Stimulated activated CD8-positive, alpha-beta memory T cell treated with anti-CD3 and anti-CD28 coated beads, Interleukin-2, amount 100 ng/mL, for 48 hours (primary cell): ENCODE data around the gene ELP1.
"Not testable (repeated sequence)": the region's sequence is repeated elsewhere in the genome, so short reads cannot be mapped to it uniquely, and the experiment has no call there.

Experiments
- DNase-seq, 2 donors: peaks; one replicate each; pipeline ENCODE4 v3.0.0-alpha.2; 2020; ENCODE audit warnings: low read depth in 2 of 2

Gene ELP1

GRCh38 chr9:108933718-108934322 is at the start of gene ELP1:
Gene ELP1 (minus strand): TSS chr9:108934124. CDS start chr9:108931146, 2,978 bp downstream.
- DNase-seq: peak; percentile 87 to 91

GRCh38 chr9:108980893-108981292 is 47.0 kb upstream of the ELP1 start:
- DNase-seq: no peak

- DNase-seq: no peak
These were observed 44.3 kb upstream of the ELP1 start for GRCh38 chr9:108978205-108978604.

GRCh38 chr9:108973895-108974294 is 40.0 kb upstream of the ELP1 start:
- DNase-seq: no peak

- no peak for DNase-seq
These were observed 38.8 kb upstream of the ELP1 start for GRCh38 chr9:108972626-108973209.

GRCh38 chr9:108972186-108972585 is 38.3 kb upstream of the ELP1 start:
- no peak for DNase-seq

GRCh38 chr9:108971392-108971791 is 37.5 kb upstream of the ELP1 start:
- DNase-seq: not testable (repeated sequence)

- no peak for DNase-seq
These were observed 34.0 kb upstream of the ELP1 start for GRCh38 chr9:108967916-108968315.

- no peak for DNase-seq
These were observed 29.7 kb upstream of the ELP1 start for GRCh38 chr9:108963459-108964143.

- no peak for DNase-seq
These were observed 27.2 kb upstream of the ELP1 start for GRCh38 chr9:108961151-108961550.

- DNase-seq: no peak
These were observed 26.4 kb upstream of the ELP1 start for GRCh38 chr9:108960331-108960730.

GRCh38 chr9:108956631-108957026 is 22.7 kb upstream of the ELP1 start:
- no peak for DNase-seq

- DNase-seq: no peak
These were observed 22.2 kb upstream of the ELP1 start for GRCh38 chr9:108956022-108956630.

GRCh38 chr9:108953983-108954574 is 20.2 kb upstream of the ELP1 start:
- no peak for DNase-seq

GRCh38 chr9:108951578-108951977 is 17.7 kb upstream of the ELP1 start:
- DNase-seq: no peak

GRCh38 chr9:108950168-108950567 is 16.2 kb upstream of the ELP1 start:
- DNase-seq: no peak

GRCh38 chr9:108939975-108940374 is 6.1 kb upstream of the ELP1 start:
- no peak for DNase-seq

- DNase-seq: no peak
These were observed 3.8 kb upstream of the ELP1 start for GRCh38 chr9:108937561-108938305.

- peak; percentile 65 to 67 for DNase-seq
These were observed 484 bp upstream of the ELP1 start, which contains the start of gene ABITRAM for GRCh38 chr9:108934323-108934893. Gene ABITRAM (plus strand): TSS chr9:108934400. CDS start chr9:108934487, 87 bp downstream.

- DNase-seq: no peak
These were observed 650 bp downstream of the ELP1 start for GRCh38 chr9:108933231-108933717.

GRCh38 chr9:108928386-108928785 is 5.5 kb downstream of the ELP1 start:
- DNase-seq: no peak
